Mesodermal cell (in vitro differentiated cells): ENCODE data around the gene MAST4.
A peak's percentile ranks its signal among the peaks of the same experiment; 100 is the strongest.

Experiments
- H3K27ac ChIP-seq: 2 replicates; pipeline ENCODE4 v1.7.0; 2013; ENCODE audit warnings: mild to moderate bottlenecking, low read depth, low read length, moderate library complexity; ENCODE audit not compliant: severe bottlenecking
- H3K36me3 ChIP-seq: 2 replicates; pipeline ENCODE4 v1.7.1; 2013; ENCODE audit warnings: mild to moderate bottlenecking, low read length, moderate library complexity; ENCODE audit not compliant: control insufficient read depth, insufficient read depth
- H3K4me1 ChIP-seq: one replicate; pipeline ENCODE4 v1.7.1; 2013; ENCODE audit warnings: mild to moderate bottlenecking, low read length; ENCODE audit not compliant: insufficient read depth, control insufficient read depth, poor library complexity, severe bottlenecking
- H3K4me3 ChIP-seq: 2 replicates; pipeline ENCODE4 v1.7.0; 2013; ENCODE audit warnings: low read length, control low read depth, mild to moderate bottlenecking; ENCODE audit not compliant: insufficient read depth, poor library complexity, severe bottlenecking; ENCODE audit errors: extremely low read depth
- H3K9me3 ChIP-seq: 2 replicates; pipeline ENCODE4 v1.7.1; 2013; ENCODE audit warnings: mild to moderate bottlenecking, low read length, moderate library complexity; ENCODE audit not compliant: control insufficient read depth
- WGBS, 2 experiments: methylation state at CpG; one replicate each; pipeline ENCODE4 v1.1.5; 2013; ENCODE audit warnings: missing lambda C conversion rate in 2 of 2; ENCODE audit not compliant: insufficient coverage in 2 of 2; 5-methylcytosine and 5-hydroxymethylcytosine counted together

The MAST4 gene

GRCh38 chr5:66646570-66646969 is 50.4 kb downstream of the MAST4 start:
- Histone ChIP-seq H3K4me3 (no peak overlapping the region), H3K9me3 (peaks cover 5% of the 10 kb centered on the region), H3K36me3 (no peaks in the 10 kb centered on the region), H3K27ac (no peak overlapping the region), H3K4me1 (no peaks in the 10 kb centered on the region)
- 100% methylated on average over 1 of the region's 2 CpGs; no CpG with 5 or more reads in 1 of the 2 experiments for WGBS, 2 experiments

- Histone ChIP-seq H3K4me1 (no peaks in the 10 kb centered on the region), H3K36me3 (no peaks in the 10 kb centered on the region), H3K27ac (no peak overlapping the region), H3K4me3 (no peak overlapping the region), H3K9me3 (peaks cover 11% of the 10 kb centered on the region)
- no CpG with 5 or more reads among the region's 3 CpGs for WGBS, 2 experiments
Measured at GRCh38 chr5:66647146-66647856, 51.1 kb downstream of the MAST4 start.

GRCh38 chr5:66652818-66653217 is 56.6 kb downstream of the MAST4 start:
- no peak overlapping the region for H3K27ac ChIP-seq
- no peaks in the 10 kb centered on the region for H3K4me1 ChIP-seq
- no peak overlapping the region for H3K4me3 ChIP-seq
- no peaks in the 10 kb centered on the region for H3K36me3 ChIP-seq
- H3K9me3 ChIP-seq, result peaks cover 11% of the 10 kb centered on the region
- 90% methylated on average over 2 of the region's 3 CpGs; no CpG with 5 or more reads in 1 of the 2 experiments for WGBS, 2 experiments

- Histone ChIP-seq H3K27ac (no peak overlapping the region), H3K9me3 (peaks cover 11% of the 10 kb centered on the region), H3K36me3 (no peaks in the 10 kb centered on the region), H3K4me3 (no peak overlapping the region), H3K4me1 (no peaks in the 10 kb centered on the region)
- WGBS, 2 experiments, result 70% methylated on average over 1 of the region's 1 CpG; no CpG with 5 or more reads in 1 of the 2 experiments
Measured at GRCh38 chr5:66653325-66653724, 57.1 kb downstream of the MAST4 start.

- Histone ChIP-seq H3K9me3 (peaks cover 11% of the 10 kb centered on the region), H3K27ac (no peak overlapping the region), H3K36me3 (no peaks in the 10 kb centered on the region), H3K4me3 (no peak overlapping the region), H3K4me1 (no peaks in the 10 kb centered on the region)
- 57 to 67% methylated on average over 1 to 2 of the region's 2 CpGs for WGBS, 2 experiments
Measured at GRCh38 chr5:66655395-66656324, 59.5 kb downstream of the MAST4 start.

GRCh38 chr5:66658516-66658915 is 62.3 kb downstream of the MAST4 start:
- H3K4me3 ChIP-seq, result no peak overlapping the region
- H3K27ac ChIP-seq, result no peak overlapping the region
- H3K4me1 ChIP-seq, result no peaks in the 10 kb centered on the region
- H3K36me3 ChIP-seq, result no peaks in the 10 kb centered on the region
- WGBS, 2 experiments, result 68 to 74% methylated on average over 2 of the region's 2 CpGs
- no peaks in the 10 kb centered on the region for H3K9me3 ChIP-seq

- no peak overlapping the region for H3K4me3 ChIP-seq
- no peaks in the 10 kb centered on the region for H3K9me3 ChIP-seq
- WGBS, 2 experiments, result 95 to 98% methylated on average over 3 of the region's 3 CpGs
- H3K36me3 ChIP-seq, result no peaks in the 10 kb centered on the region
- no peak overlapping the region for H3K27ac ChIP-seq
- no peaks in the 10 kb centered on the region for H3K4me1 ChIP-seq
Measured at GRCh38 chr5:66659780-66660179, 63.6 kb downstream of the MAST4 start.

GRCh38 chr5:66660396-66660795 is 64.2 kb downstream of the MAST4 start:
- H3K9me3 ChIP-seq, result no peaks in the 10 kb centered on the region

GRCh38 chr5:66661149-66661548 is 65.0 kb downstream of the MAST4 start:
- Histone ChIP-seq H3K4me1 (no peaks in the 10 kb centered on the region), H3K36me3 (no peaks in the 10 kb centered on the region), H3K27ac (peak overlapping the region; percentile 17), H3K9me3 (no peaks in the 10 kb centered on the region), H3K4me3 (no peak overlapping the region)
- WGBS, 2 experiments, result 100% methylated on average over 1 of the region's 3 CpGs

More at GRCh38 chr5:66660396-66660795, 64.2 kb downstream of the MAST4 start:
- H3K4me3 ChIP-seq, result no peak overlapping the region
- WGBS, 2 experiments, result no CpG with 5 or more reads among the region's 1 CpG
- no peaks in the 10 kb centered on the region for H3K36me3 ChIP-seq
- H3K4me1 ChIP-seq, result no peaks in the 10 kb centered on the region
- no peak overlapping the region for H3K27ac ChIP-seq

GRCh38 chr5:66666778-66667177 is 70.6 kb downstream of the MAST4 start:
- Histone ChIP-seq H3K9me3 (no peaks in the 10 kb centered on the region), H3K4me1 (no peaks in the 10 kb centered on the region), H3K36me3 (no peaks in the 10 kb centered on the region), H3K27ac (no peak overlapping the region), H3K4me3 (no peak overlapping the region)
- 70 to 81% methylated on average over 2 to 3 of the region's 3 CpGs for WGBS, 2 experiments
